ENCODE data around the gene SLC4A8. TPM values are rescaled to one million over a fixed set of nuclear protein-coding genes. Genes with fewer than 3 reads are reported as not detected.

Gene SLC4A8
- total RNA-seq, 1 experiment from 2014 or later: 1.4 TPM

- ChIA-PET CTCF (no interaction called here), POLR2A (no interaction called here), RAD21 (ENCODE audit: low non-redundant PET in 1 of 2, low total read pairs in 2 of 2, uncharacterized antibody in 2 of 2, unreplicated experiment in 2 of 2) (no interaction called here)
- no peak overlapping the region for H3K4me2 ChIP-seq (ENCODE audit: low read length)
- no peak overlapping the region for H3K9ac ChIP-seq (ENCODE audit: low read length)
- DNase-seq (ENCODE audit: low read depth, low spot score) (no peak), ATAC-seq (no peak)
- H3K27me3 ChIP-seq (ENCODE audit: insufficient read depth, low read length): peaks cover 29% of the 10 kb centered on the region
- H3K9me3 ChIP-seq (ENCODE audit: control insufficient read depth in 1 of 2, insufficient read depth in 1 of 2, low read depth in 1 of 2, low read length in 2 of 2): no peaks in the 10 kb centered on the region
- no peak for TF ChIP-seq ZBTB33 (IDR thresholded peaks at IDR 0.05; ENCODE audit: extremely low read depth, insufficient replicate concordance, low read length)
- no peak for TF ChIP-seq JUND (IDR thresholded peaks at IDR 0.05)
- TF ChIP-seq MAX (IDR thresholded peaks at IDR 0.05): no peak
- no peak for TF ChIP-seq CBX3 (IDR thresholded peaks at IDR 0.05; ENCODE audit: low read depth)
- TF ChIP-seq POLR2A (IDR thresholded peaks at IDR 0.05; ENCODE audit: borderline replicate concordance, extremely low read depth, insufficient read depth, insufficient read length): no peak
- TF ChIP-seq REST (IDR thresholded peaks at IDR 0.05; ENCODE audit: low read depth): no peak
- TF ChIP-seq POLR2AphosphoS5 (IDR thresholded peaks at IDR 0.05; ENCODE audit: low read depth, low read length): no peak
- TF ChIP-seq ZNF274 (IDR thresholded peaks at IDR 0.05; ENCODE audit: low read depth, low read length): no peak
- no peak for TF ChIP-seq SRF (IDR thresholded peaks at IDR 0.05; ENCODE audit: low read depth)
- no peak for TF ChIP-seq FOSL1 (IDR thresholded peaks at IDR 0.05; ENCODE audit: low read depth)
- TF ChIP-seq YY1 (IDR thresholded peaks at IDR 0.05; ENCODE audit: extremely low read depth, insufficient replicate concordance, low read depth, low read length): no peak
- no peaks in the 10 kb centered on the region for H3K4me1 ChIP-seq (ENCODE audit: control insufficient read depth in 1 of 2, insufficient read depth in 2 of 2, low read length in 2 of 2)
- no peaks in the 10 kb centered on the region for H3K79me2 ChIP-seq (ENCODE audit: insufficient read depth, low read length)
- H4K20me1 ChIP-seq (ENCODE audit: insufficient read depth): no peaks in the 10 kb centered on the region; the same call in 1 of the 2 replicates
- no TSS peak for BruUV-seq (replicated peaks)
- H3K36me3 ChIP-seq (ENCODE audit: control insufficient read depth in 1 of 2, insufficient read depth in 2 of 2, low read length in 2 of 2): no peaks in the 10 kb centered on the region
- no peak overlapping the region for H3K4me3 ChIP-seq (replicated peaks in 1 of 2; ENCODE audit: low read depth in 1 of 2, low read length in 2 of 2)
- no peaks in the 10 kb centered on the region for H3K9me2 ChIP-seq (ENCODE audit: insufficient read depth)
- H3K27ac ChIP-seq (ENCODE audit: low read depth, low read length): no peak overlapping the region
- intact Hi-C loops (cut with micrococcal nuclease): no loop called here
- no peak overlapping the region for H2AFZ ChIP-seq (ENCODE audit: low read depth, low read length, poor library complexity, severe bottlenecking)
Measured at GRCh38 chr12:51504851-51505250, 80.2 kb downstream of the SLC4A8 start.

All from HCT116 (cell line).